ENCODE data around the gene ARHGAP12. TPM values are rescaled to one million over a fixed set of nuclear protein-coding genes. Genes with fewer than 3 reads are reported as not detected.

The ARHGAP12 gene
- total RNA-seq, 1 donor from 2014 or later: 25.5 TPM

DNA sequence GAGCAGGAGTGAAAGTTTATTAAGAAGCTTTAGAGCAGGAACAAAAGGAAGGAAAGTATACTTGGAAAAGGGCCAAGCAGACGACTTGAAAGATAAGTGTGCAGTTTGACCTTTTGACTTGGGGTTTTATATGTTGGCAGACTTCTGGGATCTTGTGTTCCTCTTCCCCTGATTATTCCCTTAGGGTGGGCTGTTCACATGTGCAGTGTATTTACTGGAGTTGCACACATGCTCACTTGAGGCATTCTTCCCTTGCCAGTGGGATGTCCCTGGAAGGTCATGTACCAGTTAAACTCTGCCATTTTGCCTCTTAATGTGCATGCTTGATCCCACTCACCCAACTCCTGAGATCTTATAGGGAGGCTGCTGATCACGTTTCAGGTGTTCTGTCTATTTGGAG lies 23.4 kb upstream of the ARHGAP12 start:
- no peak for DNase-seq (ENCODE audit: low read depth, low spot score)

GRCh38 chr10:31949266-31949665 lies 20.6 kb upstream of the ARHGAP12 start:
- DNase-seq (ENCODE audit: low read depth, low spot score): no peak

GRCh38 chr10:31948021-31948420 lies 19.4 kb upstream of the ARHGAP12 start:
- DNase-seq (ENCODE audit: low read depth, low spot score): no peak

DNA sequence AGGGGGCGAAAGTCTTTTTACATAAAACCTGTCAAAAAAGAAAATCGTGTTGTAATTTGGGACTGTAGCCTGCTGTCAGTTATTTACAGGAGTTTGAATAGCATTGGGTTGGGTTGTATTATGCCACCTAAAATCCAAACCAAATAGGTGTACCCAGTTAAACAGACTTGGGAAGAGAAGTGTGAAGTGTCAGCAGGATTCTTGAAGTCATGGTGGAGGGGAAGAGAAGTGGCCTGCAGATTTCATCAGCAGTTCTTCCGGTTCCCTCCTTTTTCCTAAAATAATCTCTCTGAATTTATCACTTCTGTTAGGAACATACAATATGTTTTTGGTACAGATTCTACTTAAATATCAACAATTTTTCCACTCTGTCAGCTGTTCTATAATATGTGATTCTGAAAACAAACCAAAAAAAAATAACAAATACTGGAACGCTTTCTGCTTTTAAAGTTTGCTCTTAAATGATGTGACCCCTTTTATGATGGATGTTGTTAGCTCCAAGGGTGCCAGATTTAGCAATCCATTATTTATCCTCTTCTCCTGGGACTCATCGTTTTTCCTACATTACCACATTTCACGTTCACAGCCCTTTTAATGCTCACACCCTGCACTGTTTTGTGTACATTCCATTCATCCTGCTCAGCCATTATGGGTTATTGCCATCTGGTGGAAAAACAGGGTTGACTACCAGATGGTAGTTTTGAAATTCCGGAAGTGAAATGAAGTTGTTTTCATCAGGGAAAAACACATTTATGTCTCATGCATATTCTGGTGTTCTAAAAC lies 18.7 kb upstream of the ARHGAP12 start:
- DNase-seq (ENCODE audit: low read depth, low spot score): no peak

DNA sequence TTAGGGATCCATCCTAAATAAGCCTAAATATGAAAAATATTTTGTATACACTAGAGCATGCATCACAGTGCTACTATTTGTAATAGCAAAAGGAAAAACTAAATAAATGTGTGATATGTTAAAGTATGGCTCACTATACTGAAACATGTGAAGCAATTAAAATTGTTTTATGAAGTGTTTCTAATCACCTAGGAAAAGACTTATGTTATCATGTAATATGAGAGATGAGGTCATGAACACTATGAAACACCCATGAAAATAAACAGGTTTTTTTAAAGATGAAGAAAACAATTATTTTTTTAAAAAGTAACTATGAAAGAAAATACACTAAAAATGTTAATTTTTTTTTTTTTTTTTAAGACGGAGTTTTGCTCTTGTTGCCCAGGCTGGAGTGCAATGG lies 16.8 kb upstream of the ARHGAP12 start:
- DNase-seq (ENCODE audit: low read depth, low spot score): no peak

- DNase-seq (ENCODE audit: low read depth, low spot score): no peak
These were observed 15.4 kb upstream of the ARHGAP12 start for GRCh38 chr10:31944071-31944433.

DNA sequence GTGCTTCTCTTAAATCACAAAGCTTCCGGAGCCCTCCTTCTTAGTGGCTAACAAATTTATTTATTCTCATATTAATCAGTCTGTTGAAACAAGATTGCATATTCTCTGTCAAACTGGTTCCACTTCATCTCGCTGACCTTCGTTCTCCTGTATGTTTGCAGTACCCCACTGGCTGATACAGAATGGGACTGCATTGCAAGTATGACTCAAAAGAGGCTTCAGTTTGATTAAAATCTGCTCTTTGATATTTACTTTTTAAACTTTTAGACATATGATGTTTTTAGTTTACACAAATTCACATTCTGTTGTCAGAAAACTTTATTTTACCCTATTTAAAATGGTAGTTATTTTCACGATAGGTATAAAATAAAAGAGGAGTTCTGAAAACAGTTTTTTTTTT lies 14.3 kb upstream of the ARHGAP12 start:
- DNase-seq (ENCODE audit: low read depth, low spot score): no peak

DNA sequence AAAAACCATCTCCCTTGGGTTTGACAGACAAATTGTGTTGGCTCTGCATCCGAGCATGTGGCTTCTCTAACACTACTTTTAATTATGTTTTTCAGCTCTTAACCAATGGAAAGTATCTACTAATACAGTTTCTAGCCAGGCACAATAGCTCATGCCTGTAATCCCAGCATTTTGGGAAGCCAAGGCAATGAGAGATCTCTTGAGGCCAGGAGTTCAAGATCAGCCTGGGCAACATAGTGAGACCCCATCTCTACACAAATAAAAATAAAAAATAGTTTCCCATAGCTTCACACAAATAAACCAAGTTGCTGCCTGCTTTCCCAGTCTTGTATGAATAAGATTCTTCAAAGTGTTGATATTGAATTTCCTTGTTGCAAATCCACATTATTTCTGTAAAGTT lies 13.8 kb upstream of the ARHGAP12 start:
- DNase-seq (ENCODE audit: low read depth, low spot score): no peak

DNA sequence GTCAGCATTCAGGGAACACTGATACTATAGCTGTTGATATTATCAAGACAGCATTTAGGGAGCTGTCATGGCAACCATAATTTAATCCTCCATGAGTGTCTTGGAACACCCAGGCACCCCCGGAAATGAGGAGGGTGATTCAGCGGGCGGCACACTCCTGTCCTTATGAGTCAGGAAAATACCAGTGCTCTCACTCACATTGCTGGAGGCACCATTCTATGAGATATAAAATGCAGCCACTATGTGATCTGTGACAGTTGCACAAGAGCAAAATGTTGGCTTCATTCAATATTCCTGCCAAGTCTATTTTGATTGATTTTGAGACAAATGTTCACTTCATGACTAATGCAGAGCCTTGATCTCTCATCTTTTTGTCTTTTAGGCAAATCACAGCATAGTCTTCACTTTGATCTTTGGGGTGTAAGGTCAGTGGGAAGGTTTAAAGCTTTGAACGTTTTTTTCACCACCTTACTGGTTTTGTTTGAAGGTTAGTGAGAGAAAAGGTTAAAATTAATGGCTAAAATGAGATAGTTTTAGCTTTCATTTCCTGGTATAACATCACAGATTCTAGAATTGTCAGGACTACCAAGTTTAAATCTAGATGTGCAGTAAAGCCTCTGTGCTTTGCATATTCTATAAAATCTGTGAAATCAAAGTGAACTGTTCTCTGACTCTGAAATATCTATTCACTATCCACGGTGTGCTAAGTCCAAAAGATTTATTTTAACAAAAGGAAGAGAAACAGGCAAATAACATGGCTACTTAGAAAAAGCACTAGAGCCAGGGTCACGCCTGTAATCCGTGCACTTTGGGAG lies 12.4 kb upstream of the ARHGAP12 start:
- no peak for DNase-seq (ENCODE audit: low read depth, low spot score)

- DNase-seq (ENCODE audit: low read depth, low spot score): no peak
These were observed 11.4 kb upstream of the ARHGAP12 start for GRCh38 chr10:31939797-31940708.

GRCh38 chr10:31937371-31937770 lies 8.7 kb upstream of the ARHGAP12 start:
- no peak for DNase-seq (ENCODE audit: low read depth, low spot score)

- DNase-seq (ENCODE audit: low read depth, low spot score): no peak
These were observed 8.3 kb upstream of the ARHGAP12 start for GRCh38 chr10:31936933-31937332.

DNA sequence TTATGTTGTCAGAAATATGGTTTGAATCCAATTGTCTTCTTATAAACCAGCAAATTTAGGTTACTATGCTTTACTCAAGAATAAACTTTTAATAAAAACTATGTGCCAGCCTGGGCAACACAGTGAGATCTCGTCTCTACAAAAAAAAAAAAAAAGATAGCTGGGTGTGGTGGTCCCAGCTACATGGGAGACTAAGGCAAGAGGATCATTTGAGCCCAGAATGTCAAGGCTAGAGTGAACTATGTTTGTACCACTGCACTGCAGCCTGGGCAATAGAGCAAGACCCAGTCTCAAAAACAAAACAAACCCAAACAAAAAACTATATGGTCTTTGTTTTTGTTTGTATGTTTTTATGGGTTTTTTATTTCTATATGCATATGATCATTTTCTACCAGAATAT lies 7.5 kb upstream of the ARHGAP12 start:
- DNase-seq (ENCODE audit: low read depth, low spot score): no peak

GRCh38 chr10:31935678-31936077 lies 7.0 kb upstream of the ARHGAP12 start:
- no peak for DNase-seq (ENCODE audit: low read depth, low spot score)

DNA sequence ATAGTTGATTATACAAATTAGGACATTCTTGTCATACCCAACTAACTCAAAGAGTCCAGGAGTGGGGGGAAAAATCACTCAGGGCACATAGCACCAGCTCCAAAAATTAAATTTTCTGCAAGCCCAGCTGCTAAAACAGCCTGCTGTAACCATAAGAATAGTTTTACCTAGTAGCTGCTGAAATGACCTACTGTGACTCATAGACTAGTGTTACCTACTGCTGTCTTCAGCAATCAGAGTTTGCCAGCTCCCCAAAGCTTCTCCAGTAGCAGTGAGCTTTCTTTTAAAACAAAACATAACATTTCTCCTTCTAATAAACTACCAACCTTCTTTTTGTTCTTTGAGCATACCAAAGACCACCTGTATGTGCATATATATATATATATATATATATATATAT lies 4.2 kb upstream of the ARHGAP12 start:
- DNase-seq (ENCODE audit: low read depth, low spot score): no peak

DNA sequence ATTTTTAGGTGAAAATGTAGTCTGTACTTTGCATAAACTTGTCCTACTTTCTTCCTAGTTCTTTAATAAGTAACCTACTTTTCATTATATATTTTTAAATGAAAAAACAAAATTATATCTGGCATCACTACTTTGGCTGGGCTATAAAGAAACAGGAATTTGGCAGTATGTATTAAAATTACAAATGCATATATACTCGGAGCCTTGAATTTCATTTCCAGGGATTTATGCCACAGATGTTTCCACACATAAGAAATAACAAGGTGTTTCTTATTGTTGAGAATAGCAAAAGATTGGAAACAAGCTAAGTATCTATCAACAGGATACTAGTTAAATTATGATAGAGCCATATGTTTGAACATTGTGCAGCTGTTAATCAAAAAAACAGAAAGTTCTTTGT lies 2.2 kb upstream of the ARHGAP12 start:
- DNase-seq (ENCODE audit: low read depth, low spot score): no peak

DNA sequence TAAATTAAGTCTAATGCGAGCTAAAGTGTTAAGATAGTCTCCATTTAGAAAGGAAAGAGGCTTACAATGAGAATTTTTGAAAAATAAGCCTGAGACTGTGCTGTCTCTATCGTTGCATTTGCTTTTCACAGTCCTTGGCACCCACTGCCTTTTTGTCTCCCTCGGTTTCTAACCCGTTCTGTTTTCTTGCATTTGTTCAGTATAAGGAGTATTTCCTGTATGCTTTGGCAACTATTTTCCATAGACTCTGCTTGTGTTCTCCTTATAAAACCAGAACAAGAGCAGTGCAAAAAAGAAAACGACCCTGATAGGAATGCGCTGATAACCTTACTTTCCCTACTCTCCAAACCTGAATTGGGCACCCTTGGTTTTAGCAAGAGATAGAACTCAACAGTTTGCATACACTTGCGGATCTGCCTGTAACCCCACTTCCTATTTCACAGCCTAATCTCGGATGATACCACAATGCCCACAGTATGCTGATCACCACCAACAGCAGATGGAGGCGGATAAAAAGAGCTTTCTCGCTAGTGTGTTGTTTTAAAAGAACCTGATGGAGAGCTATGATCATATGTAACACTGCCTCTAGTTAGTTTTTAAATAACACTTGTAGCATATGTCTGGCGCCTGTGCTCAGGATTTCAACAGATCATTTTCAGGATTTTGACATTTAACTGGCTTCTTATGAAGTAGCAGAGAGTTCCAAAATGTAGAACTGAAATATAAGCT lies 1.6 kb upstream of the ARHGAP12 start:
- DNase-seq (ENCODE audit: low read depth, low spot score): no peak

DNA sequence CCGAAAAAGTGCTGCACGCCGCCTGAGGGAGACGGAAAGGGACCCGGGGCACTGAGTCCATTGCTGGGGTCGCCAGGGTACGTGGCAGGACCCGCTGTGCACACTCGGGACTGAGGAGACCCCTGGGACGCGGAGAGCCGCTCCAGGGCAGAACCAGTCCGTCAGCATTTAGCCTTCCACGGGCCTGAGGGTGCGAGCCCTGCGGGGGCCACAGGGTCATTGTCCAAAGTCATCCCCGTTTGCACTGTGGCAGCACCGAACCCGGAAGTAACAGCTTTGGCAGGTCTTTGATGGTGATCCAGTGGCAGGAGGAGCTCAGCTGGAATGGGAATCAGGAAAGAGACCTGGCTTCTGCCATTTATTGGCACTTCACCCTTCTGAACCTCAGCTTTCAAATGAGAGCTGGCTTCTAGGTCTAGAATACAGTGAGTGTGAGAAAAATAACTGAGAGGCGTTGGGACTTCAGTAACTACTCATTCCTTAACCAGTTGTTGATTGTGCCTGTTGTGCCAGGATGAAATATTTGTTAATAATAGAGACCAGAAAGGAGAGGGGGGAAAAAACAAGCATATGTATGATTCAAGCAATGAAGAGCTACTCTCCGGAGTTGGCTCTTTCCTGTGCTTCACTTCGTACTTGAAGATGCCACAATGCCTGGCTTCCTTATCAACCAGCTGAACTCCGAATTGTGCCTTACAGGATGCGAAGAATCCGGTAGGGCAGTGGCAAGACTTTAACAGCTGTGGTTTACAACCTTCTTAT lies 811 bp upstream of the ARHGAP12 start:
- no peak for DNase-seq (ENCODE audit: low read depth, low spot score)

GRCh38 chr10:31927884-31928548 lies 615 bp downstream of the ARHGAP12 start:
- DNase-seq (ENCODE audit: low read depth, low spot score): no peak

DNA sequence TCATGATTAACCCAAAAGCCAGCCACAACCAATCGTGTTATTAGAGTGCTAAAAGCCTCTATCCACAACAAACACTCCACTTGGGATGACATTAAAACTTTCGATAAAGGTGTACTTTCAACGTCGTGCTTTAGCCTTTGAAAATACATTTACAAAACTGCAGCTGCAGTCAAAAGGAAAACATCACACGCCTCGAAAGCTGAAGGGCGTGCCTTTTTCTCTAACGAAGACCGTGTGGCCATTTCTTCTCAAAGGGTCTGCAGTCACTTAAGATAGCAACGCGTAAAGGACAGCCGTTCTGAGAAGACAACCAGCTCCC lies 1.1 kb downstream of the ARHGAP12 start:
- no peak for DNase-seq (ENCODE audit: low read depth, low spot score)
